Neuronal stem cell (in vitro differentiated cells): ENCODE measurements around the gene GRIK4.

Experiments used
- DNase-seq: peaks from one replicate; pipeline ENCODE4 v3.0.0-alpha.2; 2013; ENCODE audit warnings: low spot score
- H2AFZ ChIP-seq: one replicate; pipeline ENCODE4 v1.6.1; 2013; ENCODE audit warnings: mild to moderate bottlenecking, low read length, inconsistent platforms
- H2AK5ac ChIP-seq: 2 replicates; pipeline ENCODE4 v1.6.1; 2013; ENCODE audit warnings: low read depth, mild to moderate bottlenecking, inconsistent platforms, low read length, moderate library complexity, mixed read lengths
- H2BK120ac ChIP-seq: 2 replicates; pipeline ENCODE4 v1.6.1; 2013; ENCODE audit warnings: low read depth, mild to moderate bottlenecking, inconsistent platforms, low read length, moderate library complexity, mixed read lengths
- H2BK12ac ChIP-seq: one replicate; pipeline ENCODE4 v1.6.1; 2013; ENCODE audit warnings: low read length, inconsistent platforms
- H2BK15ac ChIP-seq: 2 replicates; pipeline ENCODE4 v1.6.1; 2013; ENCODE audit warnings: mild to moderate bottlenecking, low read length, inconsistent platforms, mixed read lengths
- H2BK5ac ChIP-seq: one replicate; pipeline ENCODE4 v1.6.1; 2013; ENCODE audit warnings: inconsistent platforms, mild to moderate bottlenecking, low read length, moderate library complexity
- H3K14ac ChIP-seq: one replicate; pipeline ENCODE4 v1.6.1; 2013; ENCODE audit warnings: low read length, inconsistent platforms
- H3K18ac ChIP-seq: 2 replicates; pipeline ENCODE4 v1.6.1; 2013; ENCODE audit warnings: low read length, inconsistent platforms
- H3K23ac ChIP-seq: 2 replicates; pipeline ENCODE4 v1.6.1; 2013; ENCODE audit warnings: low read depth, mild to moderate bottlenecking, mixed read lengths, low read length, inconsistent platforms; ENCODE audit not compliant: poor library complexity
- H3K27ac ChIP-seq: replicated peaks from 3 replicates; pipeline ENCODE4 v1.5.1; 2013; ENCODE audit warnings: low read length, inconsistent platforms
- H3K27me3 ChIP-seq, 3 experiments: 2 replicates each; pipeline ENCODE4 v1.6.1; 2013; ENCODE audit warnings: low read length in 3 of 3, mild to moderate bottlenecking in 2 of 3, inconsistent platforms in 1 of 3, low read depth in 1 of 3, mixed read lengths in 1 of 3, moderate library complexity in 1 of 3; ENCODE audit not compliant: control insufficient read depth in 3 of 3, insufficient read depth in 3 of 3
- H3K36me3 ChIP-seq, 2 donors: replicated peaks in 1 of 2; 2 replicates each; pipeline ENCODE4 v1.6.1; 2013; ENCODE audit warnings: low read length in 2 of 2; ENCODE audit not compliant: control insufficient read depth in 2 of 2, insufficient read depth in 2 of 2
- H3K4ac ChIP-seq: 2 replicates; pipeline ENCODE4 v1.6.1; 2013; ENCODE audit warnings: inconsistent platforms, mild to moderate bottlenecking, low read length, moderate library complexity
- H3K4me1 ChIP-seq, 2 donors: 1 replicate in 1 of 2; 2 replicates in 1 of 2; pipeline ENCODE4 v1.6.1; 2013; ENCODE audit warnings: low read length in 2 of 2, low read depth in 1 of 2; ENCODE audit not compliant: control insufficient read depth in 2 of 2, insufficient read depth in 1 of 2
- H3K4me2 ChIP-seq: one replicate; pipeline ENCODE4 v1.6.1; 2013; ENCODE audit warnings: mild to moderate bottlenecking, low read length, inconsistent platforms; ENCODE audit not compliant: insufficient read depth, poor library complexity, severe bottlenecking
- H3K4me3 ChIP-seq, 2 donors: 2 replicates each; pipeline ENCODE4 v1.5.1; 2013; ENCODE audit warnings: low read length in 2 of 2, mild to moderate bottlenecking in 2 of 2, inconsistent platforms in 1 of 2, moderate library complexity in 1 of 2
- H3K79me1 ChIP-seq: one replicate; pipeline ENCODE4 v1.6.1; 2013; ENCODE audit warnings: low read depth, mild to moderate bottlenecking, inconsistent platforms, low read length, moderate library complexity
- H3K9ac ChIP-seq: one replicate; pipeline ENCODE4 v1.6.1; 2013; ENCODE audit warnings: mild to moderate bottlenecking, low read depth, low read length, inconsistent platforms; ENCODE audit not compliant: poor library complexity
- H3K9me3 ChIP-seq, 2 donors: replicated peaks in 1 of 2; 2 replicates each; pipeline versions ENCODE3 to v1.6.1; 2013; ENCODE audit warnings: low read length in 2 of 2, mild to moderate bottlenecking in 2 of 2, inconsistent platforms in 1 of 2, low read depth in 1 of 2, mixed read lengths in 1 of 2, moderate library complexity in 1 of 2; ENCODE audit not compliant: control insufficient read depth in 2 of 2, insufficient read depth in 1 of 2
- H4K8ac ChIP-seq: one replicate; pipeline ENCODE4 v1.6.1; 2013; ENCODE audit warnings: low read depth, mild to moderate bottlenecking, inconsistent platforms, low read length, moderate library complexity
- H4K91ac ChIP-seq: one replicate; pipeline ENCODE4 v1.6.1; 2013; ENCODE audit warnings: low read length, low read depth, mild to moderate bottlenecking, inconsistent platforms; ENCODE audit not compliant: poor library complexity
- WGBS, 2 donors: extraction: QIAGEN DNeasy Blood & Tissue Kit; methylation state at CpG; one replicate each; pipeline ENCODE4 v1.1.7; 2013; ENCODE audit warnings: missing lambda C conversion rate in 2 of 2, mixed read lengths in 1 of 2; ENCODE audit not compliant: insufficient read length in 2 of 2, insufficient replicate concordance in 1 of 2; ENCODE audit errors: extremely low coverage in 2 of 2; 5-methylcytosine and 5-hydroxymethylcytosine counted together

GRIK4 gene

GRCh38 chr11:120525261-120526171 lies 14.0 kb downstream of the GRIK4 start:
- H3K18ac ChIP-seq = no peak overlapping the region
- H2AK5ac ChIP-seq = no peak overlapping the region
- H2BK5ac ChIP-seq = no peak overlapping the region
- WGBS, 2 donors = no CpG with 5 or more reads among the region's 16 CpGs
- no peak overlapping the region for H3K27ac ChIP-seq
- no peaks in the 10 kb centered on the region for H3K36me3 ChIP-seq
- no peaks in the 10 kb centered on the region for H3K79me1 ChIP-seq
- H2AFZ ChIP-seq = no peak overlapping the region
- H2BK15ac ChIP-seq = no peak overlapping the region
- no peak overlapping the region for H3K4me2 ChIP-seq
- H3K4me1 ChIP-seq = peaks cover 9 to 13% of the 10 kb centered on the region in 2 donors
- no peak overlapping the region for H3K14ac ChIP-seq
- H3K4ac ChIP-seq = no peak overlapping the region
- no peak overlapping the region for H2BK120ac ChIP-seq
- no peak overlapping the region for H3K4me3 ChIP-seq
- no peak overlapping the region for H3K23ac ChIP-seq
- no peak overlapping the region for H4K8ac ChIP-seq
- no peak overlapping the region for H4K91ac ChIP-seq
- H3K27me3 ChIP-seq = peaks cover 0 to 5% (median 0%) of the 10 kb centered on the region in 3 experiments
- no peak for DNase-seq
- no peaks in the 10 kb centered on the region for H3K9me3 ChIP-seq
- no peak overlapping the region for H3K9ac ChIP-seq
- no peak overlapping the region for H2BK12ac ChIP-seq

- Histone ChIP-seq H2BK12ac (no peak overlapping the region), H3K4ac (no peak overlapping the region), H2AK5ac (no peak overlapping the region), H3K4me1 (peaks cover 9 to 13% of the 10 kb centered on the region in 2 donors), H3K27me3 (peaks cover 0 to 5% (median 0%) of the 10 kb centered on the region in 3 experiments), H2BK120ac (no peak overlapping the region), H3K4me3 (no peak overlapping the region), H4K8ac (no peak overlapping the region), H2AFZ (no peak overlapping the region), H3K14ac (no peak overlapping the region), H3K4me2 (no peak overlapping the region), H4K91ac (no peak overlapping the region), H3K79me1 (no peaks in the 10 kb centered on the region), H3K9ac (no peak overlapping the region), H3K18ac (no peak overlapping the region), H3K23ac (no peak overlapping the region), H3K27ac (no peak overlapping the region), H3K36me3 (no peaks in the 10 kb centered on the region), H2BK5ac (no peak overlapping the region), H2BK15ac (no peak overlapping the region), H3K9me3 (no peaks in the 10 kb centered on the region)
- WGBS, 2 donors = no CpG with 5 or more reads among the region's 10 CpGs
- no peak for DNase-seq
These were observed 14.7 kb downstream of the GRIK4 start for GRCh38 chr11:120526241-120526640.

- H2AK5ac ChIP-seq = peak overlapping the region; percentile 58
- H3K4me1 ChIP-seq = peaks cover 12 to 13% of the 10 kb centered on the region in 2 donors
- no peak overlapping the region for H2BK5ac ChIP-seq
- H3K23ac ChIP-seq = no peak overlapping the region
- H3K9me3 ChIP-seq = no peaks in the 10 kb centered on the region
- DNase-seq = no peak
- peak overlapping the region; percentile 9 for H2AFZ ChIP-seq
- H3K27me3 ChIP-seq = peaks cover 0 to 5% (median 0%) of the 10 kb centered on the region in 3 experiments
- H3K9ac ChIP-seq = no peak overlapping the region
- H3K4ac ChIP-seq = no peak overlapping the region
- H3K79me1 ChIP-seq = no peaks in the 10 kb centered on the region
- no peak overlapping the region for H3K27ac ChIP-seq
- H4K8ac ChIP-seq = no peak overlapping the region
- H2BK120ac ChIP-seq = no peak overlapping the region
- H3K4me3 ChIP-seq = no peak overlapping the region
- H4K91ac ChIP-seq = no peak overlapping the region
- H3K14ac ChIP-seq = no peak overlapping the region
- no peak overlapping the region for H3K4me2 ChIP-seq
- H2BK12ac ChIP-seq = no peak overlapping the region
- WGBS, 2 donors = no CpG with 5 or more reads among the region's 16 CpGs
- H3K18ac ChIP-seq = peak overlapping the region; percentile 86
- no peaks in the 10 kb centered on the region for H3K36me3 ChIP-seq
- H2BK15ac ChIP-seq = no peak overlapping the region
These were observed 15.7 kb downstream of the GRIK4 start for GRCh38 chr11:120527111-120527761.

- H2BK5ac ChIP-seq = no peak overlapping the region
- no peak overlapping the region for H3K4ac ChIP-seq
- H4K91ac ChIP-seq = no peak overlapping the region
- H4K8ac ChIP-seq = no peak overlapping the region
- H3K14ac ChIP-seq = no peak overlapping the region
- peaks cover 10 to 12% of the 10 kb centered on the region in 2 donors for H3K4me1 ChIP-seq
- no peak overlapping the region for H3K23ac ChIP-seq
- no peak overlapping the region for H2AK5ac ChIP-seq
- H3K9me3 ChIP-seq = no peaks in the 10 kb centered on the region
- H2BK120ac ChIP-seq = no peak overlapping the region
- H3K79me1 ChIP-seq = no peaks in the 10 kb centered on the region
- WGBS, 2 donors = no CpG with 5 or more reads among the region's 4 CpGs
- no peak overlapping the region for H3K18ac ChIP-seq
- no peak overlapping the region for H2BK15ac ChIP-seq
- H3K4me2 ChIP-seq = no peak overlapping the region
- H3K4me3 ChIP-seq = no peak overlapping the region
- no peak overlapping the region for H3K9ac ChIP-seq
- H3K27ac ChIP-seq = no peak overlapping the region
- H2AFZ ChIP-seq = no peak overlapping the region
- H2BK12ac ChIP-seq = no peak overlapping the region
- peaks cover 0 to 5% (median 0%) of the 10 kb centered on the region in 3 experiments for H3K27me3 ChIP-seq
- H3K36me3 ChIP-seq = no peaks in the 10 kb centered on the region
- no peak for DNase-seq
These were observed 17.2 kb downstream of the GRIK4 start for GRCh38 chr11:120528749-120529148.
